Measurements from ENCODE around the gene NCOA5.
A peak's percentile ranks its signal among the peaks of the same experiment; 100 is the strongest.

Gene NCOA5

DNA sequence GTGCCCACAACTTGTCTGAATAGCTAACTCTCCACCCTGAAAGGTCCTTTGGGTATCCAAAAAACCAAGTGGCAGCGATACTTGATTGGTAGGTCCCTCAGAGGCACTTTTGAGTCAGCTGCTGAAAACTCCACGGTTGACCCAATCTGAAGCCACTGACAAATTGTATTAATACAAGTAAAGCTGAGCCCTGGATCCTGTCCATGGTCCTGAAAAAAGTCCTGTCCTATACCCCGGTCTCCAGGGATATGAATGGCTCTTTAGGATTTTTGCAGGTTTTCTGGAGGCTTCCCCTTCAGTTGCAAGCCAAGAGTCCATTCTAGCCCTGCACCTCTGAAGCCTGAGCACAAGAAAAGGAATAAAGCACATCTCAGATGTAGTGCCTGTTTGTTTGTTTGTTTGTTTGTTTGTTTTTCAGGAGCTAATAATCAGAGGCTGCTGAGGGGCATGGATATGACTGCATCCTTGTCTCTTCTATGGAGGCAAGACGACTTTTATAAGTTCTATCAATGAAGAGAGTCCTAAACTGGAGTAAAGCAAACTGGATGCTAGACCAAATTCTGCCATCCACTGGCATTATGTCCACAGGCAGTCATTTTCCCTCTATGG lies 62.4 kb downstream of the NCOA5 start:
- in situ Hi-C loops (cut with MboI; ENCODE audit: low pct_unique_long_range_greater_than_20kb, low sequenced_read_pairs, unreplicated experiment): no loop called here
- TF ChIP-seq, protein P1, sequence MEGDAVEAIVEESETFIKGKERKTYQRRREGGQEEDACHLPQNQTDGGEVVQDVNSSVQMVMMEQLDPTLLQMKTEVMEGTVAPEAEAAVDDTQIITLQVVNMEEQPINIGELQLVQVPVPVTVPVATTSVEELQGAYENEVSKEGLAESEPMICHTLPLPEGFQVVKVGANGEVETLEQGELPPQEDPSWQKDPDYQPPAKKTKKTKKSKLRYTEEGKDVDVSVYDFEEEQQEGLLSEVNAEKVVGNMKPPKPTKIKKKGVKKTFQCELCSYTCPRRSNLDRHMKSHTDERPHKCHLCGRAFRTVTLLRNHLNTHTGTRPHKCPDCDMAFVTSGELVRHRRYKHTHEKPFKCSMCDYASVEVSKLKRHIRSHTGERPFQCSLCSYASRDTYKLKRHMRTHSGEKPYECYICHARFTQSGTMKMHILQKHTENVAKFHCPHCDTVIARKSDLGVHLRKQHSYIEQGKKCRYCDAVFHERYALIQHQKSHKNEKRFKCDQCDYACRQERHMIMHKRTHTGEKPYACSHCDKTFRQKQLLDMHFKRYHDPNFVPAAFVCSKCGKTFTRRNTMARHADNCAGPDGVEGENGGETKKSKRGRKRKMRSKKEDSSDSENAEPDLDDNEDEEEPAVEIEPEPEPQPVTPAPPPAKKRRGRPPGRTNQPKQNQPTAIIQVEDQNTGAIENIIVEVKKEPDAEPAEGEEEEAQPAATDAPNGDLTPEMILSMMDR (IDR thresholded peaks at IDR 0.05; ENCODE audit: extremely low read depth, insufficient read depth, missing control alignments): no peak
- DNase-seq (ENCODE audit: low spot score): peak; percentile 63

- DNase-seq (ENCODE audit: low spot score): no peak
- TF ChIP-seq, protein P1 (IDR thresholded peaks at IDR 0.05; ENCODE audit: extremely low read depth, insufficient read depth, missing control alignments): no peak
- in situ Hi-C loops (cut with MboI; ENCODE audit: low pct_unique_long_range_greater_than_20kb, low sequenced_read_pairs, unreplicated experiment): no loop called here
Measured at GRCh38 chr20:46025376-46025783, 64.4 kb downstream of the NCOA5 start.

- DNase-seq (ENCODE audit: low spot score): no peak
- in situ Hi-C loops (cut with MboI; ENCODE audit: low pct_unique_long_range_greater_than_20kb, low sequenced_read_pairs, unreplicated experiment): no loop called here
- TF ChIP-seq, protein P1 (IDR thresholded peaks at IDR 0.05; ENCODE audit: extremely low read depth, insufficient read depth, missing control alignments): no peak
Measured at GRCh38 chr20:46023999-46024398, 65.8 kb downstream of the NCOA5 start.

GRCh38 chr20:46023148-46023484 lies 66.6 kb downstream of the NCOA5 start:
- in situ Hi-C loops (cut with MboI; ENCODE audit: low pct_unique_long_range_greater_than_20kb, low sequenced_read_pairs, unreplicated experiment): no loop called here
- TF ChIP-seq, protein P1 (IDR thresholded peaks at IDR 0.05; ENCODE audit: extremely low read depth, insufficient read depth, missing control alignments): no peak
- DNase-seq (ENCODE audit: low spot score): no peak

- DNase-seq (ENCODE audit: low spot score): peak; percentile 86
- TF ChIP-seq, protein P1 (IDR thresholded peaks at IDR 0.05; ENCODE audit: extremely low read depth, insufficient read depth, missing control alignments): peak; percentile 86
- in situ Hi-C loops (cut with MboI; ENCODE audit: low pct_unique_long_range_greater_than_20kb, low sequenced_read_pairs, unreplicated experiment): no loop called here
Measured at GRCh38 chr20:46022411-46023147, 67.2 kb downstream of the NCOA5 start.

- in situ Hi-C loops (cut with MboI; ENCODE audit: low pct_unique_long_range_greater_than_20kb, low sequenced_read_pairs, unreplicated experiment): no loop called here
- DNase-seq (ENCODE audit: low spot score): peak; percentile 79
- TF ChIP-seq, protein P1 (IDR thresholded peaks at IDR 0.05; ENCODE audit: extremely low read depth, insufficient read depth, missing control alignments): peak; percentile 29
Measured at GRCh38 chr20:46021361-46022359, 68.1 kb downstream of the NCOA5 start.
